CD14-positive monocyte (primary cell): Measurements from ENCODE around the gene WDR35. TPM values are rescaled to one million over a fixed set of nuclear protein-coding genes. Genes with fewer than 3 reads are reported as not detected.

Source experiments
- DNase-seq, 3 donors: peaks; one replicate each; pipeline ENCODE4 v3.0.0-alpha.2; 2011 to 2022
- H2AFZ ChIP-seq: 2 replicates; pipeline ENCODE4 v1.6.0; 2012; ENCODE audit warnings: mild to moderate bottlenecking, low read depth, low read length, inconsistent platforms; ENCODE audit not compliant: insufficient read depth, poor library complexity, severe bottlenecking
- H3K27ac ChIP-seq, 2 donors: 1 replicate in 1 of 2; 2 replicates in 1 of 2; pipeline ENCODE4 v1.5.1; 2012 to 2013; ENCODE audit warnings: low read length in 2 of 2, control low read depth in 1 of 2, inconsistent platforms in 1 of 2, low read depth in 1 of 2, mild to moderate bottlenecking in 1 of 2
- H3K27me3 ChIP-seq, 2 donors: one replicate each; pipeline versions ENCODE4 v1.6.0 to v1.6.1; 2011 to 2013; ENCODE audit warnings: low read length in 2 of 2; ENCODE audit not compliant: control insufficient read depth in 2 of 2, insufficient read depth in 2 of 2
- H3K36me3 ChIP-seq, 2 donors: replicated peaks in 1 of 2; 1 replicate in 1 of 2; 2 replicates in 1 of 2; pipeline versions ENCODE4 v1.5.1 to v1.6.1; 2012 to 2013; ENCODE audit warnings: low read length in 2 of 2, control low read depth in 1 of 2, inconsistent platforms in 1 of 2, mild to moderate bottlenecking in 1 of 2; ENCODE audit not compliant: insufficient read depth in 2 of 2, control insufficient read depth in 1 of 2
- H3K4me1 ChIP-seq, 2 donors: 1 replicate in 1 of 2; 2 replicates in 1 of 2; pipeline versions ENCODE4 v1.5.1 to v1.6.1; 2012 to 2013; ENCODE audit warnings: low read length in 2 of 2, control low read depth in 1 of 2, inconsistent platforms in 1 of 2, mild to moderate bottlenecking in 1 of 2, moderate library complexity in 1 of 2; ENCODE audit not compliant: insufficient read depth in 2 of 2, control insufficient read depth in 1 of 2
- H3K4me2 ChIP-seq: replicated peaks from 2 replicates; pipeline ENCODE3; 2012; ENCODE audit warnings: low read length, moderate library complexity, mild to moderate bottlenecking; ENCODE audit not compliant: poor library complexity, severe bottlenecking; ENCODE audit errors: extremely low read depth
- H3K4me3 ChIP-seq, 3 experiments: fragments of 200-600 bp in 1 of 3; sonication (generic) in 1 of 3; replicated peaks in 1 of 3; 1 replicate in 2 of 3; 2 replicates in 1 of 3; pipeline ENCODE4 v1.5.1; 2011 to 2013; ENCODE audit warnings: low read length in 3 of 3, mild to moderate bottlenecking in 3 of 3, control low read depth in 2 of 3, low read depth in 2 of 3, inconsistent platforms in 1 of 3, moderate library complexity in 1 of 3
- H3K79me2 ChIP-seq: 2 replicates; pipeline ENCODE4 v1.6.0; 2012; ENCODE audit warnings: mild to moderate bottlenecking, control low read depth, inconsistent platforms, low read length, moderate library complexity; ENCODE audit not compliant: insufficient read depth
- H3K9ac ChIP-seq: 2 replicates; pipeline ENCODE4 v1.6.0; 2017; ENCODE audit warnings: low read length, mild to moderate bottlenecking; ENCODE audit not compliant: insufficient read depth, poor library complexity, severe bottlenecking
- H3K9me3 ChIP-seq, 2 donors: replicated peaks in 1 of 2; 1 replicate in 1 of 2; 2 replicates in 1 of 2; pipeline versions ENCODE4 v1.5.1 to v1.6.1; 2012 to 2013; ENCODE audit warnings: low read length in 2 of 2, control low read depth in 1 of 2; ENCODE audit not compliant: control insufficient read depth in 1 of 2, insufficient read depth in 1 of 2
- H4K20me1 ChIP-seq: 2 replicates; pipeline ENCODE4 v1.6.0; 2012; ENCODE audit warnings: mild to moderate bottlenecking, low read length, control low read depth, moderate library complexity; ENCODE audit not compliant: insufficient read depth
- H3K27ac Mint-ChIP-seq, 7 donors: one replicate each; pipeline ENCODE4 v1.8.0; 2020; ENCODE audit warnings: mild to moderate bottlenecking in 7 of 7, mixed read lengths in 7 of 7, moderate library complexity in 6 of 7, inconsistent platforms in 2 of 7
- H3K27me3 Mint-ChIP-seq, 3 donors: one replicate each; pipeline ENCODE4 v1.8.0; 2021 to 2022; ENCODE audit warnings: low read depth in 3 of 3, mild to moderate bottlenecking in 3 of 3, mixed read lengths in 3 of 3, moderate library complexity in 3 of 3, inconsistent platforms in 1 of 3
- H3K36me3 Mint-ChIP-seq, 2 donors: one replicate each; pipeline ENCODE4 v1.8.0; 2020; ENCODE audit warnings: mixed read lengths in 2 of 2, inconsistent platforms in 1 of 2, mild to moderate bottlenecking in 1 of 2
- H3K4me1 Mint-ChIP-seq: one replicate; pipeline ENCODE4 v1.8.0; 2020; ENCODE audit warnings: mild to moderate bottlenecking, mixed read lengths
- H3K4me3 Mint-ChIP-seq, 2 donors: one replicate each; pipeline ENCODE4 v1.8.0; 2020; ENCODE audit warnings: mild to moderate bottlenecking in 2 of 2, mixed read lengths in 2 of 2, moderate library complexity in 1 of 2
- H3K9me3 Mint-ChIP-seq, 7 donors: one replicate each; pipeline ENCODE4 v1.8.0; 2020 to 2022; ENCODE audit warnings: mixed read lengths in 7 of 7, mild to moderate bottlenecking in 6 of 7, moderate library complexity in 6 of 7, inconsistent platforms in 2 of 7
- CTCF ChIP-seq: fragments of 200-600 bp; IDR thresholded peaks from one replicate; pipeline ENCODE4 v1.8.0; 2022; ENCODE audit warnings: antibody characterized with exemption, mild to moderate bottlenecking
- WGBS: methylation state at CpG from one replicate; pipeline ENCODE4 v1.1.5; 2013; ENCODE audit warnings: missing lambda C conversion rate; ENCODE audit not compliant: insufficient coverage; 5-methylcytosine and 5-hydroxymethylcytosine counted together
- intact Hi-C, 2 donors: fragments of 100-400 bp; cut with micrococcal nuclease; formaldehyde crosslinking; loops; one replicate each; pipeline versions ENCODE4 v1.15.0 to v1.15.1; 2023
- polyA plus RNA-seq, 3 donors: library from polyadenylated mRNA; depleted of rRNA in 1 of 3; unstranded in 2 of 3; stranded (reverse) in 1 of 3; fragments of 300-500 nt in 2 of 3; fragments of >200 nt in 1 of 3; fragmentation: Illumina TruSeq in 2 of 3; gene quantifications; 1 replicate in 2 of 3; 2 replicates in 1 of 3; pipeline ENCODE4 v1.2.3, GENCODE V29; 2012 to 2021

Gene WDR35
- polyA plus RNA-seq, 3 donors = 0.28 to 1.0 (median 0.67) TPM

DNA sequence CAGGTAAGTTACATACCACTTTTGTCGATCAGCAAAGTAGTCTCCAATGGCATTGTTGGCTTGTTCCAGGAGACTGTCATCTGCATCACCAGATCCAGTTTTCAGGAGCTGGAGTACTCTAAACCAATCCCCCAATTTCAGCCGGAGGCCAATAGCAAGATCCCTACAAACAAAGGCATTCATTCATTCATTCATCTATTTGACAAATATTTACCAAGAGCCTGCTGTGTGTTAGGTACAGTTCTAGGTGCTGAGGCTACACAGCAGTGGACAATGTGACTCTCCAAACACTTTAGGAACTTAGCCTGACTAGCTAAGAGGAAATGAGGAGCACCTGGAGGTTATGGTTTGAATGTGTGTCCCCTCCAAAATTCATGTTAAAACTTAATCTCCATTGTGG is 53.7 kb downstream of the WDR35 start:
- intact Hi-C loops = no loop called here
- no peak for DNase-seq
- H3K27me3 Mint-ChIP-seq = no peaks in the 10 kb centered on the region
- H3K4me2 ChIP-seq = no peak overlapping the region
- no peak overlapping the region for H3K9ac ChIP-seq
- H3K79me2 ChIP-seq = no peaks in the 10 kb centered on the region
- no peaks in the 10 kb centered on the region for H3K36me3 ChIP-seq
- no peak overlapping the region for H2AFZ ChIP-seq
- no peaks in the 10 kb centered on the region for H4K20me1 ChIP-seq
- no peak for TF ChIP-seq CTCF
- no peak overlapping the region for H3K27ac Mint-ChIP-seq
- no peak overlapping the region for H3K27ac ChIP-seq
- no peak overlapping the region for H3K4me3 Mint-ChIP-seq
- H3K4me3 ChIP-seq = no peak overlapping the region
- no peaks in the 10 kb centered on the region for H3K4me1 Mint-ChIP-seq
- H3K9me3 ChIP-seq = no peaks in the 10 kb centered on the region
- H3K36me3 Mint-ChIP-seq = peaks cover 1 to 4% of the 10 kb centered on the region in 2 donors
- 100% methylated on average over 1 of the region's 2 CpGs for WGBS
- H3K9me3 Mint-ChIP-seq = no peaks in the 10 kb centered on the region
- no peaks in the 10 kb centered on the region for H3K27me3 ChIP-seq
- H3K4me1 ChIP-seq = no peaks in the 10 kb centered on the region

DNA sequence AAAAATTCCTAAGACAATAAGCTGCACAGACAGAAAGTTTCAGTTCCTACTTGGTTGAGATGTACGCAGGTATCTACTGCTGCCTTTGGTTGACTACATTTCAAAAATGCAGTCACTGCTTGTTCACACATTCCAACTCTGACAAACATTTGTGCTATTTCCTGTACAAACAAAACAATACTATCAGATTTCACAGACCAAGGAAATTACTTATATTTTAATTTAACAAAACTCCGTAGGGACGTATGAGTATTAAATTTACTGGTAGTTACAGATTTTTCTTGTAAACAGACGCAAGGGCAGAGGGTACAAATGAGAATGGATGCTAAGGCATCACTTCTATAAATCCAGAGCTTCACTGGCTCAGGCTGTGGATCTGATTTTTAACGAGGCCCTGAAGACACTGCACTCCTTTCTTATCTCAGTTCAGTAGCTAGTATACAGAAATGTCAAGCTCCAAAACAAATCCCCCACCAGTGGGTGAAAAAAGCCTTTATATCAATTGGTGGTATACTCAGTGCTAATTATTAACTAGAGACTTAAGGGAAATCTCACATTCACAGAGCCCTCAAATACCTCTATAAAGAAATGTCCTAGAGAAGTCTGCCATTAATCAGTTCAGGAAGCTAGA is 56.4 kb downstream of the WDR35 start:
- TF ChIP-seq CTCF = no peak
- no peak overlapping the region for H2AFZ ChIP-seq
- no peaks in the 10 kb centered on the region for H3K79me2 ChIP-seq
- H3K27me3 ChIP-seq = no peaks in the 10 kb centered on the region
- no peak overlapping the region for H3K4me3 ChIP-seq
- H3K27ac Mint-ChIP-seq = no peak overlapping the region
- intact Hi-C loops = no loop called here
- DNase-seq = no peak
- H3K36me3 Mint-ChIP-seq = peaks cover 7 to 9% of the 10 kb centered on the region in 2 donors
- no peak overlapping the region for H3K4me3 Mint-ChIP-seq
- no peaks in the 10 kb centered on the region for H3K4me1 ChIP-seq
- peaks cover 5 to 8% of the 10 kb centered on the region in 2 donors for H3K9me3 ChIP-seq
- H3K9me3 Mint-ChIP-seq = peaks cover 2 to 11% (median 6%) of the 10 kb centered on the region in 7 donors
- H3K4me1 Mint-ChIP-seq = no peaks in the 10 kb centered on the region
- WGBS = 83% methylated on average over 1 of the region's 5 CpGs
- H3K27me3 Mint-ChIP-seq = no peaks in the 10 kb centered on the region
- H3K9ac ChIP-seq = no peak overlapping the region
- H4K20me1 ChIP-seq = no peaks in the 10 kb centered on the region
- no peak overlapping the region for H3K27ac ChIP-seq
- H3K4me2 ChIP-seq = no peak overlapping the region
- no peaks in the 10 kb centered on the region for H3K36me3 ChIP-seq
